NCI-H510A (cell line): ENCODE data around the gene MYOCD.

Source experiments
- DNase-seq: peaks from one replicate; lab custom pipeline; 2025; lab: John Stamatoyannopoulos, UW

Gene MYOCD

GRCh38 chr17:12643822-12644221, 21.9 kb upstream of the MYOCD start:
- DNase-seq, result no peak

GRCh38 chr17:12644623-12645022, 21.1 kb upstream of the MYOCD start:
- no peak for DNase-seq

GRCh38 chr17:12646761-12647422, 18.8 kb upstream of the MYOCD start:
- DNase-seq, result no peak

GRCh38 chr17:12648498-12648897, 17.2 kb upstream of the MYOCD start:
- DNase-seq, result no peak

GRCh38 chr17:12655936-12656335, 9.8 kb upstream of the MYOCD start:
- DNase-seq, result no peak

- no peak for DNase-seq
These were observed 9.3 kb upstream of the MYOCD start for GRCh38 chr17:12656354-12656753.

- no peak for DNase-seq
These were observed 6.2 kb upstream of the MYOCD start for GRCh38 chr17:12659500-12659899.

- DNase-seq, result no peak
These were observed 1.4 kb upstream of the MYOCD start for GRCh38 chr17:12664252-12664651.

- DNase-seq, result no peak
These were observed 812 bp upstream of the MYOCD start for GRCh38 chr17:12664894-12665262.

- DNase-seq, result no peak
These were observed 1.0 kb downstream of the MYOCD start for GRCh38 chr17:12666718-12667117.

- DNase-seq, result no peak
These were observed 1.7 kb downstream of the MYOCD start for GRCh38 chr17:12667299-12667958.

GRCh38 chr17:12671906-12672305, 6.2 kb downstream of the MYOCD start:
- DNase-seq, result no peak

GRCh38 chr17:12672947-12673346, 7.3 kb downstream of the MYOCD start:
- DNase-seq, result no peak

GRCh38 chr17:12673788-12674187, 8.1 kb downstream of the MYOCD start:
- no peak for DNase-seq

- DNase-seq, result no peak
These were observed 14.8 kb downstream of the MYOCD start for GRCh38 chr17:12680407-12680897.

- DNase-seq, result no peak
These were observed 15.3 kb downstream of the MYOCD start for GRCh38 chr17:12680993-12681392.

GRCh38 chr17:12683299-12683698, 17.6 kb downstream of the MYOCD start:
- DNase-seq, result no peak

- DNase-seq, result no peak
These were observed 20.8 kb downstream of the MYOCD start for GRCh38 chr17:12686486-12686885.

- no peak for DNase-seq
These were observed 22.7 kb downstream of the MYOCD start for GRCh38 chr17:12688382-12688781.

- DNase-seq, result no peak
These were observed 25.5 kb downstream of the MYOCD start for GRCh38 chr17:12691173-12691572.

GRCh38 chr17:12693640-12694039, 27.9 kb downstream of the MYOCD start:
- DNase-seq, result no peak

GRCh38 chr17:12706070-12706469, 40.4 kb downstream of the MYOCD start:
- DNase-seq, result no peak

GRCh38 chr17:12709063-12709462, 43.4 kb downstream of the MYOCD start:
- no peak for DNase-seq

- DNase-seq, result no peak
These were observed 46.7 kb downstream of the MYOCD start for GRCh38 chr17:12712415-12712814.
